Left lung (tissue), 10 donors: ENCODE results near the gene ZNF606. TPM values are rescaled to one million over a fixed set of nuclear protein-coding genes. Genes with fewer than 3 reads are reported as not detected.
A peak's percentile ranks its signal among the peaks of the same experiment; 100 is the strongest.

ENCODE experiments used
- ATAC-seq: fragments of 200-7000 bp; cut with Tn5 transposase; one replicate; pipeline ENCODE4 v1.9.1; 2020; ENCODE audit warnings: moderate library complexity
- DNase-seq, 4 donors: peaks; one replicate each; pipeline ENCODE4 v3.0.0-alpha.2; 2013 to 2020
- H3K27ac ChIP-seq, 2 donors: fragments of 200-600 bp; sonication (generic) in 1 of 2; one replicate each; pipeline versions ENCODE4 v1.5.0 to v1.8.0; 2020 to 2021
- H3K27me3 ChIP-seq, 2 donors: fragments of 200-600 bp; sonication (generic) in 1 of 2; one replicate each; pipeline versions ENCODE4 v1.5.0 to v1.8.0; 2020 to 2021
- H3K36me3 ChIP-seq, 2 donors: fragments of 200-600 bp; sonication (generic) in 1 of 2; one replicate each; pipeline versions ENCODE4 v1.5.0 to v1.8.0; 2020 to 2021
- H3K4me1 ChIP-seq, 2 donors: fragments of 200-600 bp; one replicate each; pipeline ENCODE4 v1.8.0; 2021
- H3K4me3 ChIP-seq, 2 donors: fragments of 200-600 bp; sonication (generic) in 1 of 2; one replicate each; pipeline versions ENCODE4 v1.5.0 to v1.8.0; 2020 to 2021; ENCODE audit warnings: mild to moderate bottlenecking in 1 of 2
- H3K9me3 ChIP-seq, 2 donors: fragments of 200-600 bp; sonication (generic) in 1 of 2; one replicate each; pipeline versions ENCODE4 v1.5.0 to v1.8.0; 2020 to 2021
- CTCF ChIP-seq, 2 donors: fragments of 200-600 bp; sonication (generic) in 1 of 2; IDR thresholded peaks; one replicate each; pipeline versions ENCODE4 v1.5.0 to v1.8.0; 2021; ENCODE audit warnings: antibody characterized with exemption in 2 of 2
- intact Hi-C, 2 donors: fragments of 100-400 bp; cut with DNase I; formaldehyde crosslinking; loops; one replicate each; pipeline versions ENCODE4 v1.11.2 to v1.14.2; 2022
- polyA plus RNA-seq, 6 donors: library from polyadenylated mRNA; unstranded; fragments of 120-200 nt; gene quantifications; one replicate each; pipeline ENCODE4 v1.2.1, GENCODE V29; 2013; ENCODE audit not compliant: insufficient read length in 6 of 6
- total RNA-seq, 2 donors: library from RNA; stranded (reverse); fragmentation: NEBNext Ultra II Directional; extraction: Animal tissue kit (Norgen Biotek cat#: 25700); gene quantifications; one replicate each; pipeline ENCODE4 v1.2.1, GENCODE V29; 2021
- donor health status: DM: no; HTN: yes; CAD: no.
- donor health status: DM: no; HTN: no; CAD: no.

ZNF606 gene
- total and polyA plus RNA-seq, 8 donors = 11.4 to 34.6 (median 30.0) TPM

- Histone ChIP-seq H3K4me1 (no peaks in the 10 kb centered on the region), H3K27ac (no peak overlapping the region), H3K9me3 (peaks cover 0 to 64% of the 10 kb centered on the region in 2 donors), H3K36me3 (no peaks in the 10 kb centered on the region), H3K27me3 (peaks cover 0 to 66% of the 10 kb centered on the region in 2 donors), H3K4me3 (peak overlapping the region; percentile 21 to 37)
- no peak for TF ChIP-seq CTCF (IDR thresholded peaks at IDR 0.05)
- ATAC-seq = no peak
- intact Hi-C loops = no loop called here
- no peak for DNase-seq
Measured at GRCh38 chr19:58034477-58034793, 31.8 kb upstream of the ZNF606 start.

GRCh38 chr19:58033741-58034476, 31.3 kb upstream of the ZNF606 start, which contains the start of gene ZSCAN1:
ZSCAN1 (plus strand) TSS chr19:58034025; CDS start chr19:58037837, 3,812 bp downstream.
- no peak within 1 kb of the TSS for H3K27ac ChIP-seq
- peak within 1 kb of the TSS; percentile 21 to 37 for H3K4me3 ChIP-seq
- H3K4me1 ChIP-seq = no peaks in the 10 kb centered on the region
- peaks cover 0 to 63% of the 10 kb centered on the region in 2 donors for H3K27me3 ChIP-seq
- ATAC-seq = peak; percentile 95
- intact Hi-C loops = no loop called here
- H3K9me3 ChIP-seq = peaks cover 0 to 63% of the 10 kb centered on the region in 2 donors
- no peak for TF ChIP-seq CTCF (IDR thresholded peaks at IDR 0.05)
- no peaks in the 10 kb centered on the region for H3K36me3 ChIP-seq
- peak; percentile 83 to 99 (median 90) for DNase-seq

- H3K36me3 ChIP-seq = no peaks in the 10 kb centered on the region
- intact Hi-C loops = loop anchor here (10.0 kb wide), 1 partner anchor 130 kb away; the partner anchor contains the start of gene ZNF329 (in 2 of the 2)
- no peak for DNase-seq
- ATAC-seq = no peak
- no peak overlapping the region for H3K4me3 ChIP-seq
- H3K27me3 ChIP-seq = peaks cover 0 to 2% of the 10 kb centered on the region in 2 donors
- H3K27ac ChIP-seq = no peak overlapping the region
- no peaks in the 10 kb centered on the region for H3K4me1 ChIP-seq
- no peak for TF ChIP-seq CTCF (IDR thresholded peaks at IDR 0.05)
- peaks cover 0 to 54% of the 10 kb centered on the region in 2 donors for H3K9me3 ChIP-seq
Measured at GRCh38 chr19:58024661-58025060, 22.0 kb upstream of the ZNF606 start.

- H3K36me3 ChIP-seq = no peaks in the 10 kb centered on the region
- intact Hi-C loops = loop anchor here (10.0 kb wide), 1 partner anchor 133 kb away; the partner anchor contains the start of gene ZNF329 (in 2 of the 2)
- no peak for TF ChIP-seq CTCF (IDR thresholded peaks at IDR 0.05)
- no peak overlapping the region for H3K27ac ChIP-seq
- H3K4me3 ChIP-seq = no peak overlapping the region
- H3K4me1 ChIP-seq = no peaks in the 10 kb centered on the region
- ATAC-seq (no peak), DNase-seq (no peak)
- peaks cover 0 to 10% of the 10 kb centered on the region in 2 donors for H3K27me3 ChIP-seq
- peaks cover 0 to 44% of the 10 kb centered on the region in 2 donors for H3K9me3 ChIP-seq
Measured at GRCh38 chr19:58022283-58022660, 19.7 kb upstream of the ZNF606 start.

- Histone ChIP-seq H3K27me3 (peaks cover 0 to 10% of the 10 kb centered on the region in 2 donors), H3K9me3 (peaks cover 0 to 44% of the 10 kb centered on the region in 2 donors), H3K4me1 (no peaks in the 10 kb centered on the region), H3K36me3 (no peaks in the 10 kb centered on the region), H3K4me3 (no peak overlapping the region), H3K27ac (no peak overlapping the region)
- peak in 2 of 4 donors; percentile 73 to 89 for DNase-seq
- ATAC-seq = peak; percentile 90
- TF ChIP-seq CTCF (IDR thresholded peaks at IDR 0.05) = peak; percentile 58
- intact Hi-C loops = loop anchor here (10.0 kb wide), 1 partner anchor 133 kb away; the partner anchor contains the start of gene ZNF329 (in 2 of the 2)
Measured at GRCh38 chr19:58021541-58022282, 19.1 kb upstream of the ZNF606 start.
